Measurements from ENCODE around the gene PRPF31.
A peak's percentile ranks its signal among the peaks of the same experiment; 100 is the strongest.

Gene PRPF31

GRCh38 chr19:54125713-54126112 lies 10.2 kb downstream of the PRPF31 start:
- H3K4me1 ChIP-seq: no peaks in the 10 kb centered on the region
- H3K36me3 ChIP-seq (replicated peaks): peaks cover 59% of the 10 kb centered on the region
- DNase-seq (ENCODE audit: low spot score in 2 of 2): no peak
- in situ Hi-C loops (cut with MboI; ENCODE audit: low sequenced_read_pairs): no loop called here
- no peak overlapping the region for H3K4me3 ChIP-seq
- no peaks in the 10 kb centered on the region for H3K27me3 ChIP-seq (ENCODE audit: low read depth)
- H3K9me3 ChIP-seq: no peaks in the 10 kb centered on the region

GRCh38 chr19:54127688-54128440 lies 12.3 kb downstream of the PRPF31 start:
- Histone ChIP-seq H3K36me3 (replicated peaks) (peaks cover 50% of the 10 kb centered on the region), H3K9me3 (no peaks in the 10 kb centered on the region), H3K4me1 (no peaks in the 10 kb centered on the region), H3K27me3 (ENCODE audit: low read depth) (no peaks in the 10 kb centered on the region), H3K4me3 (no peak overlapping the region)
- no peak for DNase-seq (ENCODE audit: low spot score in 2 of 2)
- in situ Hi-C loops (cut with MboI; ENCODE audit: low sequenced_read_pairs): no loop called here

DNA sequence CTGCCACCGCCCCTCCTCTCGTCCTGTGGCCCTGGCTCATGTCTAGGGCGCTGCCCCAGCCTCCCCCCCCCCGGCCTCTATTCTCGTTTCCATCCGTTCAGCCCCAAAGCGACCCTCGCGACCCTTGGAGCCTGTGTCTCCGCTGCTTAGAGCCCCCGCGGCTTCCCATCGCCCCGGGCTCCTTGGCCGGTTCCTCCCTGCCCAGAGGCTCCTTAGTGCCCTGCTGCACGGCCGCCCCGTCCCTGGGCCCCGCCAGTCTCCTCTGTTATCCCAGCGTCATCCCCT lies 12.8 kb downstream of the PRPF31 start:
- Histone ChIP-seq H3K9me3 (no peaks in the 10 kb centered on the region), H3K36me3 (replicated peaks) (peaks cover 49% of the 10 kb centered on the region), H3K4me3 (no peak overlapping the region), H3K27me3 (ENCODE audit: low read depth) (no peaks in the 10 kb centered on the region), H3K4me1 (no peaks in the 10 kb centered on the region)
- in situ Hi-C loops (cut with MboI; ENCODE audit: low sequenced_read_pairs): no loop called here
- DNase-seq (ENCODE audit: low spot score in 2 of 2): no peak

- Histone ChIP-seq H3K27me3 (ENCODE audit: low read depth) (no peaks in the 10 kb centered on the region), H3K9me3 (no peaks in the 10 kb centered on the region), H3K4me3 (no peak overlapping the region), H3K4me1 (no peaks in the 10 kb centered on the region), H3K36me3 (replicated peaks) (peaks cover 43% of the 10 kb centered on the region)
- in situ Hi-C loops (cut with MboI; ENCODE audit: low sequenced_read_pairs): no loop called here
- no peak for DNase-seq (ENCODE audit: low spot score in 2 of 2)
Measured at GRCh38 chr19:54128796-54129616, 13.5 kb downstream of the PRPF31 start.

- H3K4me1 ChIP-seq: no peaks in the 10 kb centered on the region
- peaks cover 37% of the 10 kb centered on the region for H3K36me3 ChIP-seq (replicated peaks)
- in situ Hi-C loops (cut with MboI; ENCODE audit: low sequenced_read_pairs): no loop called here
- no peaks in the 10 kb centered on the region for H3K27me3 ChIP-seq (ENCODE audit: low read depth)
- no peaks in the 10 kb centered on the region for H3K9me3 ChIP-seq
- no peak for DNase-seq (ENCODE audit: low spot score in 2 of 2)
- H3K4me3 ChIP-seq: no peak overlapping the region
Measured at GRCh38 chr19:54129617-54129996, 14.1 kb downstream of the PRPF31 start.

DNA sequence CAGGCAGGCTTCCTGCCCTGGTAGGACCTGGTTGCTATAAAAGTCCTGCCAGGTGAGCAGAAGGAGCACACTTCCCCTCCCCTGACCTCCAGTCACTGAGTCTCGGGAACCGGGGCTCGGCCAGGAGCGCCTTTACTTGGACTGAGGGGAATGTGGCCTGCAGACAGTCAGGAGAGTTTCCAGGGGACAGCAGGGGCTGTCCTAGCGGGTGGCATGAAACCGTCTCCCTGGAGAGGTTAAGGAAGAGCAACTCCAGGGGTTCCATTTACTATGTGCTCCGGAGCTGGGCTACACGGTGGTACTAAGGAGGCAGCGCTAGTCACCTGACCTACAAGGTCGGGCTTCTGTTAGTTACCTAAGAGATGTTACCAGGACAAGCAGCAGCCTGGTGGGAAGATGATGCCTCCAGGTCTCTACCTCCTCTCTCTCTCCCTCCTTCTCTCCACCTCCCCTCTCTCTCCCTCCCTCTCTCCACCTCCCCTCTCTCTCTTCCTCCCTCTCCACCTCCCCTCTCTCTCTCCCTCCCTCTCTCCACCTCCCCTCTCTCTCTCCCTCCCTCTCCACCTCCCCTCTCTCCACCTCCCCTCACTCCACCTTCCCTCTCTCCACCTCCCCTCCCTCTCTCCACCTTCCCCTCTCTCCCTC lies 17.9 kb downstream of the PRPF31 start:
- no peak for DNase-seq (ENCODE audit: low spot score in 2 of 2)
- Histone ChIP-seq H3K27me3 (ENCODE audit: low read depth) (no peaks in the 10 kb centered on the region), H3K36me3 (replicated peaks) (peaks cover 12% of the 10 kb centered on the region; the same call in 1 of the 2 replicates), H3K4me1 (peaks cover 2% of the 10 kb centered on the region), H3K4me3 (no peak overlapping the region), H3K9me3 (no peaks in the 10 kb centered on the region)
- in situ Hi-C loops (cut with MboI; ENCODE audit: low sequenced_read_pairs): no loop called here

DNA sequence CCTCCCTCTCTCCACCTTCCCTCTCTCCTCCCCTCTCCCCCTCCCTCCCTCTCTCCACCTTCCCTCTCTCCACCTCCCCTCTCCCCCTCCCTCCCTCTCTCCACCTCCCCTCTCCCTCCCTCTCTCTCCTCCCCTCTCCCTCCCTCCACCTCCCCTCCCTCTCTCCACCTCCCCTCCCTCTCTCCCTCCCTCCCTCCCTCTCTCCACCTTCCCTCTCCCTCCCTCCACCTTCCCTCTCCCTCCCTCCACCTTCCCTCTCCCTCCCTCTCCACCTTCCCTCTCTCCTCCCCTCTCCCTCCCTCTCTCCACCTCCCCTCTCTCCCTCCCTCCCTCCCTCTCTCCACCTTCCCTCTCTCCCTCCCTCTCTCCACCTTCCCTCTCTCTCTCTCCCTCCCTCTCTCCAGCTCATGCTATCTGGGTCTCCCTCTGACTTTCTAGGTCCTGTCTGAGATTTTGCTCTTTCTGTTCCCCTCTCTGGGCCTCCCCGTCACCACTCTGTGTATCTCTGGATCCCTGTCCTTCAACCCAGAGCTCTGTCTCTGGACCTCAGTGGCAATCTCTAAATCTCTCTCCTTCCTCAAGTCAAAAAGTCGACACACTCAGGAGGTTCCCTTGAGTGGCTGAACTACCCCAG lies 18.5 kb downstream of the PRPF31 start:
- H3K4me1 ChIP-seq: peaks cover 2% of the 10 kb centered on the region
- in situ Hi-C loops (cut with MboI; ENCODE audit: low sequenced_read_pairs): no loop called here
- H3K9me3 ChIP-seq: no peaks in the 10 kb centered on the region

GRCh38 chr19:54136086-54136863 lies 20.7 kb downstream of the PRPF31 start:
- peaks cover 29% of the 10 kb centered on the region for H3K36me3 ChIP-seq (replicated peaks)
- peak; percentile 43 to 48 for DNase-seq (ENCODE audit: low spot score in 2 of 2)
- in situ Hi-C loops (cut with MboI; ENCODE audit: low sequenced_read_pairs): no loop called here

More for the DNA sequence above, 18.5 kb downstream of the PRPF31 start:
- DNase-seq (ENCODE audit: low spot score in 2 of 2): no peak
- peaks cover 17% of the 10 kb centered on the region for H3K36me3 ChIP-seq (replicated peaks)
- H3K4me3 ChIP-seq: no peak overlapping the region
- no peaks in the 10 kb centered on the region for H3K27me3 ChIP-seq (ENCODE audit: low read depth)

GRCh38 chr19:54136864-54137698 lies 21.5 kb downstream of the PRPF31 start:
- peak overlapping the region; percentile 96 for H3K4me3 ChIP-seq
- peaks cover 35% of the 10 kb centered on the region for H3K36me3 ChIP-seq (replicated peaks)
- peaks cover 2% of the 10 kb centered on the region for H3K4me1 ChIP-seq
- H3K27me3 ChIP-seq (ENCODE audit: low read depth): no peaks in the 10 kb centered on the region
- DNase-seq (ENCODE audit: low spot score in 2 of 2): peak; percentile 100
- in situ Hi-C loops (cut with MboI; ENCODE audit: low sequenced_read_pairs): no loop called here
- H3K9me3 ChIP-seq: no peaks in the 10 kb centered on the region

More at GRCh38 chr19:54136086-54136863, 20.7 kb downstream of the PRPF31 start:
- Histone ChIP-seq H3K9me3 (no peaks in the 10 kb centered on the region), H3K27me3 (ENCODE audit: low read depth) (no peaks in the 10 kb centered on the region), H3K4me3 (peak overlapping the region; percentile 39), H3K4me1 (peaks cover 2% of the 10 kb centered on the region)

DNA sequence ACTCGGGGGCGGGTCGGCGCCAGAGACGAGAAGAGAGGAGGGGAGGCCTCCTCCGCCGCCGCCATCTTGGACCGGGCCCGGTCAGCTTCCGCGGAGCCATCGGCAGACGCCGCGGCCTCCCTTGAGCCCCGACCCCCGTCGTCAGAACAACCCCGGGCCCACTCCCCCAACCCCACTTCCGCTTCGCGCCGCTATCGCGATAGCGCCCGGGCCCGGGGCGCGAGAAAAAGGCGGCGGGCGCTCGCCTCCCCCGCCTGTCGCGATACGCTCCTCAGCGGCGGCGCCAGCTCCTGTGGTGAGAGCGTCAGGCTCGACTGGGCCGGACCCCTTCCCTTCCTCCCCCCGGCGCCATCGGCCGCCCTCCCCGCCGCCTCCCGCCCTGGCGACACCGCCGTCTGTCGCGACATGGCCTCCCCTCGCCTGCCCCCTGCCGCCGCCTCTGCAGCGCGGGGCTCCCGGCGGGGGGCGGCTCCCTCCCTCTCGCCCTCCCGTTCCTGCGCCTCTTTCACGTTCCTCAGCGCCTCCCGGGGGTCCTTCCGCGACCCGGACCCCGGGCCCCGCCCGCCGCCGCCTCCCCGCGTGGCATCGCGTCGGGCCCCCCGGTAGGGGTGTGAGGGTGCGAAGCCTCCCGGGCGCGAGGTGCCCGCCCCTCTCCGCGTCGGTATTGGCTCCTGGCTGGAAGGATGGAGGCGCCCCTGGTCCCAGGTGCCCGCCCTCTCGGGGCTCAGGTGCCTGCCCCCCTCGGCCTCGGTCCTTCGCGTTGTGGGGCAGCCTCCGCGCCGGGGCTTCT lies 22.3 kb downstream of the PRPF31 start, which contains the start of gene CNOT3:
Gene CNOT3, plus strand, starts transcription at position 64 of the 790 bp plus-strand sequence. CDS start 5,217 bp downstream, outside the sequence.
- peaks cover 2% of the 10 kb centered on the region for H3K4me1 ChIP-seq
- DNase-seq (ENCODE audit: low spot score in 2 of 2): peak in 1 of 2 experiments; percentile 30
- H3K36me3 ChIP-seq (replicated peaks): peaks cover 41% of the 10 kb centered on the region
- no peaks in the 10 kb centered on the region for H3K27me3 ChIP-seq (ENCODE audit: low read depth)
- no peaks in the 10 kb centered on the region for H3K9me3 ChIP-seq
- in situ Hi-C loops (cut with MboI; ENCODE audit: low sequenced_read_pairs): no loop called here
- peak within 1 kb of the TSS; percentile 96 for H3K4me3 ChIP-seq

- Histone ChIP-seq H3K4me3 (peak overlapping the region; percentile 96), H3K9me3 (no peaks in the 10 kb centered on the region), H3K4me1 (peaks cover 2% of the 10 kb centered on the region), H3K36me3 (replicated peaks) (peaks cover 46% of the 10 kb centered on the region), H3K27me3 (ENCODE audit: low read depth) (no peaks in the 10 kb centered on the region)
- in situ Hi-C loops (cut with MboI; ENCODE audit: low sequenced_read_pairs): no loop called here
- no peak for DNase-seq (ENCODE audit: low spot score in 2 of 2)
Measured at GRCh38 chr19:54138489-54139256, 23.1 kb downstream of the PRPF31 start.

All from HAP-1 (cell line).